Fibroblast of villous mesenchyme (primary cell): ENCODE measurements around the gene LRFN2. TPM values are rescaled to one million over a fixed set of nuclear protein-coding genes. Genes with fewer than 3 reads are reported as not detected.

Experiments
- DNase-seq: peaks from one replicate; pipeline ENCODE4 v3.0.0-alpha.2; 2010; ENCODE audit warnings: low read depth
- H3K4me3 ChIP-seq: 2 replicates; pipeline ENCODE4 v1.5.1; 2011; ENCODE audit warnings: low read depth, mild to moderate bottlenecking, low read length
- CTCF ChIP-seq: IDR thresholded peaks from 2 replicates; pipeline ENCODE4 v1.5.1; 2012; ENCODE audit warnings: low read depth, mild to moderate bottlenecking, low read length; ENCODE audit not compliant: insufficient read depth
- total RNA-seq: library from RNA; depleted of rRNA; stranded (reverse); fragments of >200 nt; gene quantifications from 2 replicates; pipeline ENCODE4 v1.2.3, GENCODE V29; 2012

The LRFN2 gene
- total RNA-seq, 1 donor, result not detected

GRCh38 chr6:40506954-40507353, 80.2 kb downstream of the LRFN2 start:
- TF ChIP-seq CTCF, result no peak
- no peak overlapping the region for H3K4me3 ChIP-seq
- no peak for DNase-seq

GRCh38 chr6:40505191-40505810, 81.9 kb downstream of the LRFN2 start:
- no peak overlapping the region for H3K4me3 ChIP-seq
- TF ChIP-seq CTCF, result no peak
- no peak for DNase-seq

GRCh38 chr6:40504274-40504673, 82.9 kb downstream of the LRFN2 start:
- no peak for DNase-seq
- H3K4me3 ChIP-seq, result no peak overlapping the region
- no peak for TF ChIP-seq CTCF

- no peak overlapping the region for H3K4me3 ChIP-seq
- TF ChIP-seq CTCF, result no peak
- DNase-seq, result no peak
These were observed 86.9 kb downstream of the LRFN2 start for GRCh38 chr6:40500227-40500626.

GRCh38 chr6:40499215-40499614, 87.9 kb downstream of the LRFN2 start:
- TF ChIP-seq CTCF, result no peak
- DNase-seq, result no peak
- no peak overlapping the region for H3K4me3 ChIP-seq

- DNase-seq, result no peak
- TF ChIP-seq CTCF, result no peak
- no peak overlapping the region for H3K4me3 ChIP-seq
These were observed 89.0 kb downstream of the LRFN2 start for GRCh38 chr6:40498148-40498547.

GRCh38 chr6:40492187-40492586, 95.0 kb downstream of the LRFN2 start:
- no peak for TF ChIP-seq CTCF
- no peak for DNase-seq
- no peak overlapping the region for H3K4me3 ChIP-seq
